ENCODE data around the gene ARHGAP31. TPM values are rescaled to one million over a fixed set of nuclear protein-coding genes. Genes with fewer than 3 reads are reported as not detected.

Gene ARHGAP31
- total RNA-seq, 3 donors from 2014 or later (not counting 1 experiment from before 2014, with no cell fraction given): 4.1 to 8.4 (median 8.4) TPM

DNA sequence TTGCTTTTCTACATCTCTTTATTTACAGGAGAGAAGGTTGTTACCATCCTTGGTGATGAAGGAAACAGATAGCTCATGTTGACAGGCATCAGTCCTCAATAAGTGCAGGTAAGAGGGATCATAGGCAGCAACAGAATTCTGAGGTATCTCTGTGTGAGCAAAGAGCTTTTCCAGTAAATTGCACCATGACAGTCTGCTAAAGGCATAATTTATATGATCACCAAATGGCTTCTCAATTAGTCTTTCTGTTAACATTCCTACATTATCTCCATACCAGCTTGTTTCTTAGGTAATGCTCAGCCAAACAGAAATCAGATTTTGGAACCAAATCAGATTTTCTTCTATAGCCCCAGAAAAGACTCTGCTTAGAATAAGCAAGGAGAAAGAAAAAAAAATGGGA is 3.6 kb upstream of the ARHGAP31 start:
- Mint-ChIP-seq H3K4me1 (peaks cover 43 to 50% of the 10 kb centered on the region in 2 donors), H3K27ac (no peak overlapping the region), H3K4me3 (peak overlapping the region; percentile 26), H3K36me3 (peaks cover 22% of the 10 kb centered on the region), H3K27me3 (ENCODE audit: low read depth in 2 of 2) (peaks cover 15 to 47% of the 10 kb centered on the region in 2 donors), H3K9me3 (peaks cover 10 to 13% of the 10 kb centered on the region in 2 donors)
- Histone ChIP-seq H3K27me3 (ENCODE audit: control insufficient read depth, insufficient read depth, low read length) (peaks cover 14% of the 10 kb centered on the region), H3K4me1 (ENCODE audit: control insufficient read depth, insufficient read depth, low read length) (peaks cover 41% of the 10 kb centered on the region), H3K9me3 (ENCODE audit: control insufficient read depth, insufficient read depth, low read length) (no peaks in the 10 kb centered on the region), H3K27ac (ENCODE audit: low read length) (no peak overlapping the region), H3K36me3 (ENCODE audit: control insufficient read depth, insufficient read depth, low read length) (no peaks in the 10 kb centered on the region), H3K4me3 (ENCODE audit: low read length) (no peak overlapping the region)
- intact Hi-C loops (cut with micrococcal nuclease): loop anchor here (10.0 kb wide), 1 partner anchor 804 kb away; the partner anchor contains the start of gene GSK3B
- DNase-seq: no peak
- no peak for ATAC-seq
- TF ChIP-seq, protein P1, sequence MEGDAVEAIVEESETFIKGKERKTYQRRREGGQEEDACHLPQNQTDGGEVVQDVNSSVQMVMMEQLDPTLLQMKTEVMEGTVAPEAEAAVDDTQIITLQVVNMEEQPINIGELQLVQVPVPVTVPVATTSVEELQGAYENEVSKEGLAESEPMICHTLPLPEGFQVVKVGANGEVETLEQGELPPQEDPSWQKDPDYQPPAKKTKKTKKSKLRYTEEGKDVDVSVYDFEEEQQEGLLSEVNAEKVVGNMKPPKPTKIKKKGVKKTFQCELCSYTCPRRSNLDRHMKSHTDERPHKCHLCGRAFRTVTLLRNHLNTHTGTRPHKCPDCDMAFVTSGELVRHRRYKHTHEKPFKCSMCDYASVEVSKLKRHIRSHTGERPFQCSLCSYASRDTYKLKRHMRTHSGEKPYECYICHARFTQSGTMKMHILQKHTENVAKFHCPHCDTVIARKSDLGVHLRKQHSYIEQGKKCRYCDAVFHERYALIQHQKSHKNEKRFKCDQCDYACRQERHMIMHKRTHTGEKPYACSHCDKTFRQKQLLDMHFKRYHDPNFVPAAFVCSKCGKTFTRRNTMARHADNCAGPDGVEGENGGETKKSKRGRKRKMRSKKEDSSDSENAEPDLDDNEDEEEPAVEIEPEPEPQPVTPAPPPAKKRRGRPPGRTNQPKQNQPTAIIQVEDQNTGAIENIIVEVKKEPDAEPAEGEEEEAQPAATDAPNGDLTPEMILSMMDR (IDR thresholded peaks at IDR 0.05): no peak

DNA sequence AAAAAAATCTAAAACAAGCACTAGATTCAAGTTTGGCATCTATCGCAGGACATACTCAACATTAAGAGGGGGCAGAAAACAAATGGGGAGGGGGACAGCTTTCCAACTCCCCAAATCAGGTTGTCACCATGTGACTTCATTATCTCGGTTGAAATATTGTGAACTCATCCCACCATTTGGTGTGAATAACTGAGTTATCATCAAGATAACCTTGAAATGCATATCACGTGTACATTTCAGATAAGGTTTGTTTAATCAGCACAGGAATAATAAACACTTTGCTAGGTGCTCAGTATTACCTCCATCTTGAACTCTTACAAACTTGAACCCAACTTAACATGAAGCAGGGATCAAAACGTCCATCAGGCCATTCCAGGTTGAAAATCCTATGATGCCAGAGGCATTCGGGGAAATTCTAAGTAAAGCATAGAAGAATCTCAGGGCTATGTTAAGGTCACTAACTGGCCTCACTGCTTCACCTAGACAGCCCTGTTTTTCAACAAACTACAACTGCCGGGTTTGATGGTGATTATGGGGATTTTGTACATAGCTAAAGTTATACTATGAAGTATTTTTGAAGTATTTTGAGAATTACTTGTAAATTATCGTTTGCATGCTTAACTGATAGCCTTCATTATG is 3.0 kb upstream of the ARHGAP31 start:
- DNase-seq (no peak), ATAC-seq (no peak)
- peaks cover 41% of the 10 kb centered on the region for H3K4me1 ChIP-seq (ENCODE audit: control insufficient read depth, insufficient read depth, low read length)
- Mint-ChIP-seq H3K27me3 (ENCODE audit: low read depth in 2 of 2) (peaks cover 13 to 41% of the 10 kb centered on the region in 2 donors), H3K27ac (no peak overlapping the region), H3K9me3 (peaks cover 10 to 13% of the 10 kb centered on the region in 2 donors), H3K4me3 (peak overlapping the region; percentile 26), H3K36me3 (peaks cover 22% of the 10 kb centered on the region), H3K4me1 (peaks cover 49 to 56% of the 10 kb centered on the region in 2 donors)
- WGBS (ENCODE audit: insufficient coverage): 77% methylated on average over 5 of the region's 7 CpGs
- H3K27ac ChIP-seq (ENCODE audit: low read length): no peak overlapping the region
- TF ChIP-seq, protein P1 (IDR thresholded peaks at IDR 0.05): no peak
- no peaks in the 10 kb centered on the region for H3K9me3 ChIP-seq (ENCODE audit: control insufficient read depth, insufficient read depth, low read length)
- H3K27me3 ChIP-seq (ENCODE audit: control insufficient read depth, insufficient read depth, low read length): peaks cover 14% of the 10 kb centered on the region
- intact Hi-C loops (cut with micrococcal nuclease): loop anchor here (10.0 kb wide), 1 partner anchor 804 kb away; the partner anchor contains the start of gene GSK3B
- H3K36me3 ChIP-seq (ENCODE audit: control insufficient read depth, insufficient read depth, low read length): no peaks in the 10 kb centered on the region
- no peak overlapping the region for H3K4me3 ChIP-seq (ENCODE audit: low read length)

DNA sequence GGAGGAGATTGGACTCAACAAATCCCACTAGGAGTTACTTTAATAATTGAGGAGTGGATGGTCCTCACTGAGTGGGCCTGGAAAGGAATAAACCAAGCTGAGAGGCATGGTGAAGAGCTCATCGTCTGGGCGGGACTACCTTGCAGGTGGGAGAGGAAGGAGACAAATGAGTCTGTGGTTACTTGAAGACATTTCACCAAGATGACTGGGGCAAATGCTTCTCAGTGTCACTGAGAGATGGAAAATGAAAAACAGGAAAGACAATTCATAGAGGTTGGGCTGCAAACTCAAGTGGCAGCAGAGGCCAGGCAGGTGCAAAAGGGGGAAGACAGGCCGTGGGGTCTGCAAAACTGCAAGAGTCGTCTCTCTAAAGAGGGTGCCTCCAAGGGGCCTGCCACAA is 1.5 kb upstream of the ARHGAP31 start:
- peak overlapping the region; percentile 95 to 97 for H3K27ac Mint-ChIP-seq
- H3K4me1 Mint-ChIP-seq: peaks cover 64 to 71% of the 10 kb centered on the region in 2 donors
- DNase-seq (peak in 1 of 2 donors; percentile 47), ATAC-seq (no peak)
- H3K4me1 ChIP-seq (ENCODE audit: control insufficient read depth, insufficient read depth, low read length): peaks cover 55% of the 10 kb centered on the region
- H3K36me3 Mint-ChIP-seq: peaks cover 9% of the 10 kb centered on the region
- intact Hi-C loops (cut with micrococcal nuclease): loop anchor here (2.0 to 10.0 kb wide), 2 partner anchors 52 to 802 kb away; partner anchors contain the start of genes B4GALT4 and GSK3B
- H3K4me3 Mint-ChIP-seq: peak overlapping the region; percentile 95
- H3K27ac ChIP-seq (ENCODE audit: low read length): no peak overlapping the region
- H3K36me3 ChIP-seq (ENCODE audit: control insufficient read depth, insufficient read depth, low read length): no peaks in the 10 kb centered on the region
- H3K9me3 Mint-ChIP-seq: peaks cover 4% of the 10 kb centered on the region in 2 donors
- peaks cover 14% of the 10 kb centered on the region for H3K27me3 ChIP-seq (ENCODE audit: control insufficient read depth, insufficient read depth, low read length)
- peaks cover 11 to 26% of the 10 kb centered on the region in 2 donors for H3K27me3 Mint-ChIP-seq (ENCODE audit: low read depth in 2 of 2)
- TF ChIP-seq, protein P1 (IDR thresholded peaks at IDR 0.05): no peak
- no peak overlapping the region for H3K4me3 ChIP-seq (ENCODE audit: low read length)
- H3K9me3 ChIP-seq (ENCODE audit: control insufficient read depth, insufficient read depth, low read length): no peaks in the 10 kb centered on the region
- 51% methylated on average over 4 of the region's 4 CpGs for WGBS (ENCODE audit: insufficient coverage)

Data from natural killer cell (primary cell).